DMS 273 (cell line): ENCODE measurements around the gene EVC.
"Not testable (repeated sequence)": the region's sequence is repeated elsewhere in the genome, so short reads cannot be mapped to it uniquely, and the experiment has no call there.

Experiments
- DNase-seq: peaks from one replicate; lab custom pipeline; 2025; ENCODE audit not compliant: unreplicated experiment; lab: John Stamatoyannopoulos, UW

Gene EVC

DNA sequence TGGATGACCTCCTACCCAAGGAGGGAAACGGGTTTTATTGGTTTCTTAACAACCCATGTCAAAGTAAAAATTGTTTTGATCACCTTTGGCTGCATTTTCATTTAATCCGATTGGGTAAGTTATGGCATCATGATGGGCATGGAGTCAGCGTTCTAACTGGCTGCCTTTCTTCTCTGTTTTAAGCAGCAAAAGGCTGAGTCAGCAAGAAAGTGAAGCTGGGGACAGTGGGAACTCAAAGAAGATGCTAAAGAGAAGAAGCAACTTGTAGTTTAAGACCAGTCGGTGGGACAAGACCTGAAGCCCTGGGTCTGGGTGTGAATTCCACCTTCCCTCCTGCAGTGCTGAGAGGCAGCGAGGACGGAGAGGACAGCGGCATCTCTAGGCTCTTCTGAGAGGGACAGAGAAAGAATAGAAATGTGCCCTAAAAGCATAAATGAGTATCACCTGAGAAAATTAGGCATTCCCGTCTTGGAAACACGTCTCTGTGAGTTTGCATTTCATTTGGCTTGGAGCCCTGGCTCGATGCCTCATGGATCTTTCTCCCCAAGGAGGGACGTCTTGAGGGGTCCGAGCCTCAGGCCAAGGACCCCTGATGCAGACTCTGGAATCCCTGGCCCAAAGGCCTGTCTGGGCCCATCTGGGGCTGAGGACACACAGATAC, 99.9 kb downstream of the EVC start:
- DNase-seq = no peak

DNA sequence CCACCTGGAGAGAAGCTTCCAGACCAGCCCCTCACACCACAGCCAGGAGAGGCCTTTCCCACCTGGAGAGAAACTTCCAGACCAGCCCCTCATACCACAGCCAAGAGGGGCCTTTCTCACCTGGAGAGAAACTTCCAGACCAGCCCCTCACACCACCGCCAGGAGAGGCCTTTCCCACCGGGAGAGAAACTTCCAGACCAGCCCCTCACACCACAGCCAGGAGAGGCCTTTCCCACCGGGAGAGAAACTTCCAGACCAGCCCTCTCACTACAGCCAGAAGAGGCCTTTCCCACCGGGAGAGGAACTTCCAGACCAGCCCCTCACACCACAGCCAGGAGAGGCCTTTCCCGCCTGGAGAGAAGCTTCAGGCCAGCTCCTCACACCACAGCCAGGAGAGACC, 101.1 kb downstream of the EVC start:
- DNase-seq = not testable (repeated sequence)

DNA sequence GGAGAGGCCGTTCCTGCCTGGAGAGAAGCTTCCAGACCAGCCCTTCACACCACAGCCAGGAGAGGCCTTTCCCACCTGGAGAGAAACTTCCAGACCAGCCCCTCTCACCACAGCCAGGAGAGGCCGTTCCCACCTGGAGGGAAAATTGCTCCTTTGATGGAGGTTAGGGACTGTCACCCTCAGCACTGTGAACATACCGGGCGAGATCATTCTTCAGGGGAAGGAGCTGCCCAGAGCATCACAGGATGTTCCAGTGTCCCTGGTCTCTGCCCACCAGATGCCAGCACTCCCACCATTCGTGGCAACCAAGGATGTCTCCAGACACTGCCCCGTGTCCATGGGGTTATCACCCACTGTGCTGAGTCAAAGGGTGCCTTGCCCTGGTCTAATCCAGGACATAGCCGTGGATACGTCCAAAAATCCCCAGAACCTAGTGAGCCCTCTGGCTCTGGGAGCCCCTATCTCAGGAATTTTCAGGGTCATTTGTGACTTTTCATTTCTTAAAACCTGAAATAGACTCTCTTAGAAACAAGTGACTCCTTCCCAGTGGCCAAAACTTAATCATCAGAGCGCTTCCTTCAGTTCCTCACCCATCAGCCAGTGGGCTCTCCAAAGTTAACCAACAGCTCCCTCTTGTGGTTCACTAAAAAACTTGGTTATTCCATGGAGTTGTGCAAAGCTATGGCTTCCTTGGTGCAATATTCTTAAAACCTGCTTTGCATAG, 101.7 kb downstream of the EVC start:
- DNase-seq = peak; percentile 80

DNA sequence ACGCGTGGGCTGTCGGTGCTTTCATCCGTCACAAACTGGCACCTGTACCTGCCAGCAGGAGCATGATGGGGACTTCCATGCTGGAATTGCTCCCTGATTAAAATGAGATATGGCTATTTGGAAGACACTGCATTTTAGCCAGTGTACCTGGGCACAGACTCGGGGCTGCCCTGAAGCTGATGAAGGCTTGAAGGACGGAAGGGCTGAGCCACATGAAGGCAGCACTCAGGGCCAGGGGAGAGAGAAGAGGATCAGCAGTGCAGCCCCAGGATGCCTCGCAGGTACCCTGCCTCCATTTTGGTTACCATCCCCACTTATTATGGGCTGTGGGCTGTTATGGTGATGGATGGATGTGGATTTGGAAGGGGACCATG, 102.9 kb downstream of the EVC start:
- no peak for DNase-seq

DNA sequence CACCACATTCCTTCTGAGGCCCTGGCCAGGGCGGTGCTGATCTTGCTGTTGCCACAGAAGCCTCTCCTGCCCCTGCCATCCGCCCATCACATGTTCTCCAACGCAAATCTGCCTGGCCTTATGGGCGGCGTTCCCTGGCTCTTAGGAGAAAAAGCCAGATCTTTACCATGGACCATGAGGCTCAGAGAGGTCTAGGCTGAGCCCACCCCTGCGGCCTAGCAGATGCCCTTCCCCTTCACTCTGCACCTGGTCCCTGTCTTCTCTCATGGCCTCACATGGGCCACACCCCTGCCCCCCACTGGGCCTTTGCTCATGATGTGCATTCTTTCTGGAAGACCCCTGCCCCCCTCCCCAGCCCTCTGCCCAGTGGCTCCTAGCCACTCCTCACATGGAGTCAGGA, 103.4 kb downstream of the EVC start:
- DNase-seq = no peak

DNA sequence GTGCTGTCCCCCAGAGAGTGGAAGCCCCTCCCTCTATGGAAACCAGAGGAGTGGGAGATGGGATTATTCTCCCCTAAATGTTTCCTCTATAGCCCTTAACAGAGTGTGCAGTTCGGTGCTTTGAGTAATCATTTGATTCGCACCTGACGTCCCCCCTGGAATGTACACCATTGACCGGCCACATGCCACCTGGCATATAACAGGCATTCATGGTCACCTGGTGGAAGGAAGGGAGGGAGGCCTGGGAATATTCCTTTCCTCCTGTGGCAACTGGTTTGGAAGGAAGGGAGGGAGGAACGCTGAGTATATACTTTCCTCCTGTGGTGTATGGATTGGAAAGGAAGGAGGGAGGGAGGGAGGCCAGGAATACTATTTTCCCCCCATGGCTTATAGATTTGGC, 104.6 kb downstream of the EVC start:
- no peak for DNase-seq

DNA sequence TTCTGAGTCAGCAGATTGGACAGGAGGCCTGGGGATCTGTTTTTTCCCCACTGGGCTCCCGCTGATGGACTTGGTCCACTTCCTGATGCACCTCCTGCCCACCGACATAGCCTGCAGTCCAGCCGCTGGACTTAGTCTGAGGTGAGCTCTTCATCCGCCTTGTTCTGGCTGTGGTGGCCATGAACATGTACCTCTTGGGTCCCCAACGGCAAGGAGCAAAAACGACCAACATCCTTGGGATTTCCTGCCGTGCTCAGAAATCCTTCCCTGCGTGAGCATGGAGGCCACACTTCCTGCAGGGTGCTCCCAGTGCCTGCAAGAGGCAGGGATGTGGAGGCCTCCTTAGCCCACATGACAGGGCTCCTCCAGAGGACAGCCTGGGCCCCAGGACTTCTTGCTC, 105.1 kb downstream of the EVC start:
- no peak for DNase-seq

DNA sequence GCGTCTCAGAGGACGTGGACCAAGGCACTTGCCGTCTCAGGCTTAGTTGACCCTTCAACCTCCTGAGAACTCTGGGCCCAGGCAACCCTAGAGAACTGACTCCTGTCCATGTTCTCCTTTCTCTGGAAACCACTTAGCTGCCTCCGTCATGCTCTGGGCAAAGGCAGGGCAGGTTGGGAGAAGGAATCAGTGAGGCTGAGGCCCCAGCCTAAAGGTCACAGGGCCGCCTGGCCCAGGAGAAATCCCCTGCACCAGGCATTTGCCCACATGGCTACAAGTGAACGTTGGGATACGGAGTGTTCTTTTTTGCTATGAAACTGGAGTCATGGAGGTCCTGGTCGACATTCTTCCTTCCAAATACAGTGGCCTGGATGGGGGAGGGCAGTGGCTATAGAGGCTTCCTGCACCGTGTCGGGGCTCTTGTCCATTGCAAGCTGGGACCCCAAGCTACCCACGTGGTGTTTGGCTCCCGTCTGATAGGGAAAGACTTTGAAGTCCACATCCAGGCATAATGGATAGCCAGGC, 105.9 kb downstream of the EVC start:
- no peak for DNase-seq

DNA sequence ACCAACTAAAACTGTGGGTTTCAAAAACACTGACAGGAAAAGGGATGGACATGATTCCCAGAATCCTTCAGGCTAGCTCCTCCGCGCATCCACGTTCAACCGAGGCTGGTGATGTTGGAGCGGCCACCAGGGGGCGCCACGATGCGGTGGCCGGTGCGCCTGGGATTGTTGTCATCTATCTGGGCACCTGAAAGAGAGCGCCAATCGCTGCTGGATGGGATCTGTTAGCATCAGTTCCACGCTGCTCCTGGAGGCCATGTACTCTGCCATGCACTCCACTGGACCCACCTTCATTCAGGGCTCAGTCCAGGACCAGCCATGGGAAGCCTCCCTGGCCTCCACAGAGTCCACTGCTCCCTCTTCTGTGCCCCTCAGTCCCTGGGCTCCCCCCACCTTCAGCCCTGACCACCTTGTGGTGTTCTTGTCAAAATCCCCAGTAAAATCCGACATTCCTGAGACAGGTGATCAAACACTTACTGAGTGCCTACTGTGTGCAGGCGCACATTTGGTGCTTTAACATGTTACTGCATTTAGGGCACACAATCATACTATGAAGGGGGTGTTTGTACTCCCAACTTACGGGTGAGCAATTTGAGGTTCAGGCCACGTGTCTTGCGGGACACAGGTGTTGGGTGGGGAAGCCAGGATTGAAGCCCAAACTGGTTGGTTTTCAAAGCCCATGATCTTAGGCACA, 110.8 kb downstream of the EVC start:
- peak; percentile 18 for DNase-seq

DNA sequence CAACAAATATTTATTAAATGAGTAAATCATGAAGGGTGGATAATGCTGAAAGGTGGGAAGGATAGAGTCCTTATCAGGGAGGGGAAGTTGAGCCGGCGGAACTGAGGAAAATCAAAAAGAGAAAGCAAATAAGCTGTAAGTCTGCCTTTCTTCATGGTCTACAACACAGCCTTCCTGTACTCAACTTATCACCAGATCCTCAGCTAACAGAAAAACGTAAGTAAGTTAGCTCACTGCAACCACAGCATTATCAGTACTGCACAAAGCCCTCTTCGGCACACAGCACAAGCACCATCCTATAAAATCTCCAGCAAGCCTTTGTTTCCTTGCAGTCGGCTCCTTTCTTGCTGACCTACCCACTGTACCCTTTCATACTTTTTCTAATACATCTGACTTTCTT, 111.6 kb downstream of the EVC start:
- DNase-seq = no peak

DNA sequence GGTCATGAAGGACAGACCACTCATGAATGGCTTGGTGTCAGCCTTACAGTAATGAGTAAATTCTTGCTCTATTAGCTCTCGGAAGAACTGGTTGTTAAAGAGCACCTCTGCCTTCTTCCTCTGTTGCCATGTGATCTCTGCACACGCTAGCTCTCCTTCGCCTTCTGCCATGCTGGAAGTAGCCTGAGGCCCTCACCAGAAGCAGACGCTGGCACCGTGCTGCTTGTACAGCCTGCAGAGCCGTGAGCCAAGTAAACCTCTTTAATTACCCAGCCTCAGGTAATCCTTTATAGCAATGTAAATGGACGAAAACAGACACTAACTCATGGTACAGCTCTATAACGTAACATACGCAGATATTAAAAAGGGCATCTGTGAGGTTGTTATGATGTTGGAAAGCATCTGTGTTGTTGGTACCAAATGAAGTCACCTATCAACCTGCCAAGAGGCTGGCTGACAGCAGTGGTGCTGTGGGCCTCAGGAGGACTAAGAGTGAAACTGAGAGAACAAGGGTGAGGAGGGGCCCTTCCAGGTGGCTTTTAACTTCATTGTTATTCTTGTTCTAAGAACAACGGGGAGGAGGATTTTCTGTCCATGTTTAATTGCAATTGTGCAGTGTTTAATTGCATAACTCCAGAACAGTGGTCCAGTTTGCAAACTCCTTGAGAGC, 112.7 kb downstream of the EVC start:
- no peak for DNase-seq

DNA sequence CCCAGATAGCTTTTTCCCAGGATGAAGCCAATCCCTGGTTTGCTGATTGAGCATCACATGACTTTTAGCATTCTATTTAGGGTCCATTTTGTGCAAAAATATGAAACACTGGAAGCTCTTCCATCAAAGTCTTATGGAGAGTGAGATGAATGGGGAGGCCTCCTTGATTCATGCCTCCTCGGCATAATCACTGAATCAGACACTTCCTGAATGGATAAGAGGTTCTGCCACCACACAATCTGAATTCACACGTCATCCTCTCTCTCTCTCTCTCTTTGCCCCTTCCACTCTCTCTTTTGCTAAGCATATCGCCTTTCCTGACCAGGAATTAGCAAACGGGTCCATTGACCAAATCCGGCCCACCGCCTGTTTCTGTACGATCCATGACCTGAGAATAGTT, 113.2 kb downstream of the EVC start:
- no peak for DNase-seq

DNA sequence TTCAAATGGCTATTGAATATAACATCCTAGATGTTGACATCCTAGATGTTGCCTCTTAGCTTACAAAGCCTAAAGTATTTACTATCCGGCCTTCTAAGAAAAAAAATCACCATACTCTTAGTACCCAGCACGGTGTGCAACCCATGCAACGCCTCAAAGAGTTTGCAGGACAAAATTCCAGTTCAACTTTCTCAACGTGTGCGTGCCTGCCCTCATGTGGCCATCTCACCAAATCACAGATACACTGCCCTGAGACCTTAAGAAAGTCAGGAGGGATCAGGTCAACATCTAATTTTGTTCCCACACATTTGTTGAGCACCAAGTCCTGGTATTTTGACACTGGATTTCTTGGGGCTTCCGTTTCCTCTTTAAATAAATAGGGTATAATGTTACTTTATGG, 113.6 kb downstream of the EVC start:
- peak; percentile 62 for DNase-seq

DNA sequence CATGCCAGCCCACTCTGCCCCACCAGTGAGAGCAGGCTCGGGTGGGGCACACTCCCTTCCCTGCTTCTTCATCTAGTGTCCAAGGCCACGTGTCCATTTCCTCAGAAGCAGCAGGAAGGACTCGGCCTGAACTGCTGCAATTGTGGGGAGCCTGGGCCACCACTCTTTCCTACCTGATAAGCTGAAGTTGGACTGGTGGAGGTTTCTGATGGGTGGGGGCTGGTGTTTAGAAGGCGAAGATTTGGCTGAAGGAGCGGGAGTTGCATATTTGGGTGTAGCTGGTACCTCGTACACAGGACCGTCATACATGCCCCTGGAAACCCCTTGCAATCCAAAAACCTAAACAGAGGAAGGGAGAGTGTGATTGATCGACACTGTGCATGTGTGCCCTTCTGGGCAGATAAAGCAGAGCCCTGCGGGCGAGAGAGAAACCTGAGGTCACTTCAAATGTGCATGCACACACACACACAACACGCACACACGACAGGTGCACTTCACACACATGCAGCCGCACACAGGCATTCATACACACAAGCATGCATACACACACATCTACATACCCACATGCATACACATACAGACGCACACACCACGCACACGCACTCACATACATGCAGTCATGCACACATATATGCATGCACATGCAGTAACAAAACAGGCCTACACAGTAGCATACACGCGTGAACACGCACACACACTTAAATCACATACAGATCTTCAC, 114.5 kb downstream of the EVC start:
- DNase-seq = no peak

DNA sequence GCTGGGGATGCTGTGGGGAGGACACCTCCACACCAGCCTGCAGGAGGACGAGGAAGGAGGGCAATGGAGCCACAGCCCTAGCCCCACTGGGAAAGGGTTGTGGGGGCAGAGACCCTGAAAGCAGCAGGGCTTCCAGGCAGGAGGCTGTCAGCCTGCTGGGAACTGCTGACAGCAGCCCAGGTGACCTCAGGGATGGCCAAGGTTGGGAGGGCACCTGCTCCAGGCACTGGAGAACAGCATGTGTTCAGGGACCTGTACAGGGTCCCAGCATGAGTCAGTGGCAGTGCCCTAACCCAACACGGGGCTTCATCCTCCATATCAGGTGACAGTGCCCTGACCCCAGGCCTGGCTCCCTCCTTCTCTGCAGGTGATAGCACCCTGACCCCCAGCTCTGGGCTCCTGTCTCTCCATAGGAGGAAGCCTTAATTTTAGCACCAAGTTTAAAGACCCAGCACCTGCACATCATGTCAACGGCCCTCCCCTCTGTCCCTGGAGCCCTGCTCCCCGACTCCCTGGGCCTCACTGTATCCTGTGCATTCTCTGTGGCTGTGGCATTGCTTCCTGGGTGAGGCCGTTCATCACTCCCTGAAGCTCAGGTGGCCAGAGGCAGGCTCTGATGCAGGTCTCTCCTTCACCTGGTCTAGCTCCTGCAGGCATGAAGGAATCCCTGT, 115.6 kb downstream of the EVC start:
- no peak for DNase-seq

DNA sequence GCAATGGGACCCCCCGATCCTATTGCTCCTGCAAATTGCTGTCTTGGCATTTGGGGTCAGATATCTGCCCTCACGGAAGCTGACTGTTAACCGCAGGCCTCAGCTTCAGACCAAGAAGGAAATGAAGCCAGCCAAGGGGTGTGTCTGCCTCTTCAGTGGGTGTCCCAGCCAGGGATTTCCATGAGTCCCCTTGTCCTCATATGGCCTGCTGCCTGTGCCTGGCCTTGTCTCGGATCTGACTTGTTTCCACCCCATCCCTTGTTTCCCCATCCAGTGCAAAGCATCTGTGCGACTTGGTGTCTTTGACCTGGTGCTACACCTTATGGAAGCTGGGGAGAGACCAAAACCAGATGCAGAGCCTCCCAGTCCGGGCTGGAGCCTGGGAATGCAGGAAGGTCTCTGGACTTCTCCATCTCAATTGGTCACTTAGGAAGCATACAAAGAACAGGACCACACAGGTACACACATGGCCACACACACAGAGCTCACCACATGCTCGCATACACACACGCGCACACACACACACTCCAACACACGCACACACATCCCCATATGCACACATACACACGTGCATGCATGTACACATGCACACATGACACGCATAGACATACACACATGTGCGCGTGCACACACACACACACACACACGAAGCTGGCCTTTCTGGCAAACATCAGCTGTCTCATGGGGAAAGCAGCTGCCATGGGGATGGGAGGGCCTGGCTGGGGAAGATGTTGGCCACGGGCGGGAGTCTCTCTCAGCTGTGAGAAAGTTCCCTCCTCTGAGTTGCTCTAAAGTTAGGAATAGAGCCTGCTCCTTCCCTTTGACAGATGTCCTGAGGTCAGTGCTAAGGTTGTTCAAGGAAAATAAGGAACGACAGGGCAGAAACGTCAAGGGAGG, 116.4 kb downstream of the EVC start:
- no peak for DNase-seq

DNA sequence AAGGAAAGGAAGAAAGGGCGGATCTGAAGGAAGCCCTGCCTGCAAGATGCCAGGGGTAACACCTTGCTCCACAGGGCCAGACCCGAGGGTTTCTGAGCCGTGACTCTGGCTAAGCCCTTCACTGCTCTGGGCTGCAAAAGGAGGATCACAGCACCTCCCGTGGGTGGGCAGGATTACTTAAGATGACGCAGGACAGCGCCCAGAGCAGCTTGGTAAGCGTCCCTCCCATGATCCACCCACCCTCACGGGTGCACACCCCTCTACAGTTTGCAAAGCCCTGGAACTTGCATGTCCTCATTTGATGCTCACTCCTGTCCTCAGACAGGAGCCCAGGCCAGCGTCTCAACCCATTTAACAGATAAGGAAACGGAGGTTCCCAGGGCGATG, 117.0 kb downstream of the EVC start:
- no peak for DNase-seq

DNA sequence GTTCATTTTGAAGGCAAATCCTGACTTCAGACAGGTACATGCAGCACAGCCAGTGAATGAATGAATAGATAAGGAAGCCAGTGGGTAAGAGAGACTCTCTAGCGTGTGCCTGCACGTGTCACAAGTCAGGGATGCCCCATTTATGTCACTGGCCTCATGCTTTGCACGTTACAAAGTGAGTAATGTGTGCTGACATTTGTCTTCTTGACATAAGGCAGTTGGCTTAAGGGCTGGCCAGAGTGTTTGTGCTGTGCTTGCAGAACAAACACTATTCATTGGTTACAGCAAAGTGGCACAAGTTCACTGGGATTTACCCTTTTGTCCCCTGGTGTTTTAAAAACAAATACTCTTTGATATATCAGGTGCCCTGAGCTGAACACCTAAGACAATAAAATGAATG, 125.9 kb downstream of the EVC start:
- DNase-seq = no peak

DNA sequence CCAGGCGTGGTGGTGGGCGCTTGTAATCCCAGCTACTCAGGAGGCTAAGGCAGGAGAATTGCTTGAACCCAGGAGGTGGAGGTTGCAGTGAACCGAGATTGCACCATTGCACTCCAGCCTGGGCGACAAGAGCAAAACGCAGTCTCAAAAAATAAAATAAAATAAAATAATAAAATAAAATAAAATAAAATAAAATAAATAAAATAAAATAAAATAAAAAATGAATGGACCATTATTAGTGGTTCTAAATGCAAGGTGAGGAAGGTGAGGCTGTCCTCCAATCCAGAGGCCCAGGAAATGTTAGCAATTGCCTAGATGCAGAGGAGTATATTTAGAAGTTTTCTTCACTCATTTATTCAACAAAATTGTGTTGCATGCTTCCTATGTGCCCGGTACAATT, 126.5 kb downstream of the EVC start:
- DNase-seq = not testable (repeated sequence)
